ENCODE results near the gene VPS13D. TPM values are rescaled to one million over a fixed set of nuclear protein-coding genes. Genes with fewer than 3 reads are reported as not detected.

VPS13D gene
- total RNA-seq, 1 experiment from 2014 or later = 20.2 TPM

GRCh38 chr1:12344596-12345349 lies 114.9 kb downstream of the VPS13D start:
- Histone ChIP-seq H3K4ac (ENCODE audit: low read depth, low read length) (no peak overlapping the region), H2BK15ac (ENCODE audit: low read depth, low read length) (no peak overlapping the region), H2BK5ac (ENCODE audit: insufficient read length, low read length) (no peak overlapping the region), H3K14ac (ENCODE audit: insufficient read depth, low read length) (no peak overlapping the region), H4K20me1 (ENCODE audit: control insufficient read depth, insufficient read depth, insufficient read length) (no peaks in the 10 kb centered on the region), H4K5ac (ENCODE audit: insufficient read length, low read depth, low read length) (no peak overlapping the region), H2BK12ac (ENCODE audit: insufficient read length, low read depth, low read length) (no peak overlapping the region), H4K91ac (ENCODE audit: insufficient read length, low read depth, low read length) (no peak overlapping the region), H3K27ac (ENCODE audit: insufficient read length, low read depth, low read length) (no peak overlapping the region), H3K4me2 (ENCODE audit: insufficient read depth, insufficient read length, low read length) (no peak overlapping the region), H3K4me1 (ENCODE audit: insufficient read depth, low read length) (no peaks in the 10 kb centered on the region), H3K79me2 (ENCODE audit: insufficient read depth, low read length) (no peaks in the 10 kb centered on the region), H2BK120ac (ENCODE audit: low read depth, low read length, poor library complexity, severe bottlenecking) (no peak overlapping the region), H3T11ph (ENCODE audit: low read length) (no peak overlapping the region), H3K79me1 (ENCODE audit: insufficient read depth, low read depth, low read length, poor library complexity, severe bottlenecking) (no peaks in the 10 kb centered on the region), H3K9me3 (ENCODE audit: control insufficient read depth, low read depth, low read length) (no peaks in the 10 kb centered on the region), H2AFZ (ENCODE audit: low read length) (no peak overlapping the region), H2AK5ac (ENCODE audit: insufficient read length, low read length) (no peak overlapping the region), H3K18ac (ENCODE audit: insufficient read length, low read depth, low read length) (no peak overlapping the region), H3K56ac (ENCODE audit: insufficient read length, low read depth, low read length) (peak overlapping the region; percentile 40), H2BK20ac (ENCODE audit: low read depth, low read length, poor library complexity, severe bottlenecking) (no peak overlapping the region), H3K9ac (ENCODE audit: extremely low read depth, insufficient read length, low read length) (no peak overlapping the region), H3K23me2 (ENCODE audit: insufficient read length, low read depth, low read length, poor library complexity, severe bottlenecking) (peaks cover 2% of the 10 kb centered on the region), H3K27me3 (ENCODE audit: insufficient read depth, low read length) (no peaks in the 10 kb centered on the region), H4K8ac (replicated peaks; ENCODE audit: insufficient read length, low read depth, low read length) (no peak overlapping the region), H3K23ac (ENCODE audit: insufficient read length, low read depth, low read length) (no peak overlapping the region)
- Mint-ChIP-seq H3K27me3 (ENCODE audit: low read depth) (no peaks in the 10 kb centered on the region), H3K9me3 (no peaks in the 10 kb centered on the region), H3K4me3 (no peak overlapping the region), H3K4me1 (peaks cover 11 to 25% of the 10 kb centered on the region in 2 experiments), H3K36me3 (ENCODE audit: insufficient read depth in 1 of 3, low read depth in 3 of 3) (peaks cover 12 to 36% (median 26%) of the 10 kb centered on the region in 3 experiments), H3K27ac (peak overlapping the region in 2 of 3 experiments; percentile 55 to 62; a peak in 2 of 7 replicates)
- no peak for DNase-seq
- TF ChIP-seq CTCF (conservative IDR thresholded peaks at IDR 0.05) = no peak
- no CpG with 5 or more reads among the region's 9 CpGs for WGBS (ENCODE audit: extremely low coverage, insufficient read length, low lambda C conversion rate)

Data from H9 (cell line).